D341Med (cell line): ENCODE data around the gene SSTR1.

Experiments
- DNase-seq: peaks from one replicate; pipeline ENCODE4 v3.0.0; 2012; ENCODE audit warnings: low spot score

Gene SSTR1

GRCh38 chr14:38243696-38244240, 36.1 kb downstream of the SSTR1 start:
- no peak for DNase-seq

- no peak for DNase-seq
Observed at GRCh38 chr14:38248321-38249028, 40.8 kb downstream of the SSTR1 start.

- DNase-seq = no peak
Observed at GRCh38 chr14:38250331-38250730, 42.6 kb downstream of the SSTR1 start.

GRCh38 chr14:38252066-38252710, 44.5 kb downstream of the SSTR1 start:
- no peak for DNase-seq

- DNase-seq = no peak
Observed at GRCh38 chr14:38253676-38254075, 46.0 kb downstream of the SSTR1 start.

- no peak for DNase-seq
Observed at GRCh38 chr14:38254571-38255407, 47.1 kb downstream of the SSTR1 start.

GRCh38 chr14:38255408-38255672, 47.6 kb downstream of the SSTR1 start:
- no peak for DNase-seq

GRCh38 chr14:38255673-38256532, 48.2 kb downstream of the SSTR1 start, which contains the start of gene CLEC14A:
Gene CLEC14A (minus strand): TSS chr14:38256093. CDS start chr14:38256022, 71 bp downstream.
- peak; percentile 27 for DNase-seq

- no peak for DNase-seq
Observed at GRCh38 chr14:38256533-38256840, 48.8 kb downstream of the SSTR1 start.

GRCh38 chr14:38257507-38257906, 49.8 kb downstream of the SSTR1 start:
- DNase-seq = no peak

GRCh38 chr14:38261620-38262019, 53.9 kb downstream of the SSTR1 start:
- no peak for DNase-seq
